Coronary artery (tissue), 2 donors: ENCODE data around the gene SYT4.

ENCODE experiments used
- DNase-seq: peaks from one replicate; pipeline ENCODE4 v3.0.0-alpha.2; 2017; ENCODE audit warnings: low spot score
- H3K27ac ChIP-seq, 2 donors: fragments of 200-600 bp; sonication (generic); one replicate each; pipeline ENCODE4 v1.5.1; 2016 to 2019
- H3K4me3 ChIP-seq: fragments of 200-600 bp; sonication (generic); 2 replicates; pipeline ENCODE4 v1.5.1; 2016; ENCODE audit warnings: mild to moderate bottlenecking, moderate library complexity
- TF ChIP-seq, protein P1 (sequence below): fragments of 200-600 bp; sonication (generic); IDR thresholded peaks from one replicate; pipeline ENCODE4 v1.5.1; 2019; ENCODE audit warnings: antibody characterized with exemption

The SYT4 gene

GRCh38 chr18:43283299-43283698 lies 6.0 kb upstream of the SYT4 start:
- Histone ChIP-seq H3K27ac (no peak overlapping the region), H3K4me3 (no peak overlapping the region)
- TF ChIP-seq, protein P1, sequence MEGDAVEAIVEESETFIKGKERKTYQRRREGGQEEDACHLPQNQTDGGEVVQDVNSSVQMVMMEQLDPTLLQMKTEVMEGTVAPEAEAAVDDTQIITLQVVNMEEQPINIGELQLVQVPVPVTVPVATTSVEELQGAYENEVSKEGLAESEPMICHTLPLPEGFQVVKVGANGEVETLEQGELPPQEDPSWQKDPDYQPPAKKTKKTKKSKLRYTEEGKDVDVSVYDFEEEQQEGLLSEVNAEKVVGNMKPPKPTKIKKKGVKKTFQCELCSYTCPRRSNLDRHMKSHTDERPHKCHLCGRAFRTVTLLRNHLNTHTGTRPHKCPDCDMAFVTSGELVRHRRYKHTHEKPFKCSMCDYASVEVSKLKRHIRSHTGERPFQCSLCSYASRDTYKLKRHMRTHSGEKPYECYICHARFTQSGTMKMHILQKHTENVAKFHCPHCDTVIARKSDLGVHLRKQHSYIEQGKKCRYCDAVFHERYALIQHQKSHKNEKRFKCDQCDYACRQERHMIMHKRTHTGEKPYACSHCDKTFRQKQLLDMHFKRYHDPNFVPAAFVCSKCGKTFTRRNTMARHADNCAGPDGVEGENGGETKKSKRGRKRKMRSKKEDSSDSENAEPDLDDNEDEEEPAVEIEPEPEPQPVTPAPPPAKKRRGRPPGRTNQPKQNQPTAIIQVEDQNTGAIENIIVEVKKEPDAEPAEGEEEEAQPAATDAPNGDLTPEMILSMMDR = no peak
- no peak for DNase-seq

GRCh38 chr18:43279015-43279744 lies 1.9 kb upstream of the SYT4 start:
- Histone ChIP-seq H3K27ac (no peak overlapping the region), H3K4me3 (no peak overlapping the region)
- TF ChIP-seq, protein P1 = no peak
- DNase-seq = no peak

GRCh38 chr18:43278355-43278754 lies 1.1 kb upstream of the SYT4 start:
- H3K4me3 ChIP-seq = no peak overlapping the region
- DNase-seq = no peak

DNA sequence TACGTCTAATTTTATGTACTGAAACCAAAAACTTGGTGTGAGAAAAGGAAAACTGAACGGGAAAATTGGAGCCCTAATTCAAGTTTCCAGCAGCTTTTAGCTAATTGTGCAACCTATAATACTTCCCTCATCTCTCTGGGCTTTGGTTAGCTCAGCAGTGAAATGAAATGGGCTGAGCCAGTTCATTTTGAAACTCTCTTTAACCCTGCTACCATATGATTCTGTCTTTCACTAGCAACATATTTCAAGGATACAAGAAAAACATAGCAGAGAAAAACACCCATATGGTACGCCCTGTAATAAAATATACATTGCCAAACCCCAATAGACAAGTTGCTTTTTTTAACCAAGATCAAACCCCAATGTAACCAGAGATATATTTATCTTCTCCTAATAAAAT lies 799 bp downstream of the SYT4 start:
- no peak for DNase-seq
- Histone ChIP-seq H3K27ac (no peak overlapping the region), H3K4me3 (no peak overlapping the region)
- TF ChIP-seq, protein P1 = no peak

More at GRCh38 chr18:43278355-43278754, 1.1 kb upstream of the SYT4 start:
- H3K27ac ChIP-seq = no peak overlapping the region
- TF ChIP-seq, protein P1 = no peak

DNA sequence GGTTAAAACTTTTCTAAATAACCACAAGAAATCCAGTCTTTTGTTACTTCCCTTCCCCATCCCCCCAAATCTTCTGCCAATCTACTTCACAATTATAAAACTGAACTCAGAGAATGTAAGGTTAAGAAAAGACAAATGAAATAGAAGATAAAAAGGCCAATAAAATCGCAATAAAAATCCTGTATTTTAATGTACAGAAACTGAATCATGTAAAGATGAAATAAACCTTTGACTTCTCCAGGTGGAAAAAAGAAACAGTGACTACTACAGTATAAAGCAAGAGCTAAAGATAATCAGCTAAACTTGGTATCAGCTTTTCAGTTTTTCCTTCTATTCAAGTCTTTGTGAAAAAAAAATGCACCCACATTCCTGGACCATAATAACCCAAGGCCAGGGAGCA lies 1.7 kb downstream of the SYT4 start:
- TF ChIP-seq, protein P1 = no peak
- Histone ChIP-seq H3K4me3 (no peak overlapping the region), H3K27ac (no peak overlapping the region)
- DNase-seq = no peak

DNA sequence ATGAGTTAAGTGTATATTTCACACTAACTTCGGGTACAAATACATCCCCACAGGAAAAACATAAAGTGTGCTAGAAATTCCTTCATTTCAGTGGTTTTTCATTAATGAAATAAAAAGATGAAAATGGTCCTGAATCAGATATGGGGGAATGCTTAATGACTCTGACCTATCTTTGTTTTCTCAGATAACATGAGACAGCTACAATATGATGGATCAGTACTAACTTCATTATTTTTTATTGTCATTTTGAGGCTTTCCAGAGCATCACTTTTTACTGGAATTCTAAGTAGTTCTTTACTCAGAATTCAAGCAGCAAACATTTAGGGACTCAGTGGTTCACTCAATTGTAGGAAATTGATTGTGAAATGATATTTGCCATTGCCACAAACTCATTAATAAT lies 2.8 kb downstream of the SYT4 start:
- H3K27ac ChIP-seq = no peak overlapping the region
- TF ChIP-seq, protein P1 = no peak
- no peak overlapping the region for H3K4me3 ChIP-seq

More for the DNA sequence above, 2.8 kb downstream of the SYT4 start:
- DNase-seq = no peak
